ENCODE data around the gene VPS11. TPM values are rescaled to one million over a fixed set of nuclear protein-coding genes. Genes with fewer than 3 reads are reported as not detected.
A peak's percentile ranks its signal among the peaks of the same experiment; 100 is the strongest.

Gene VPS11
- total and polyA plus RNA-seq, 10 of the 15 experiments (the other 5 are each of a cell fraction or from before 2014, with no cell fraction given) = 15.8 to 26.4 (median 24.5) TPM

GRCh38 chr11:119042927-119043326 is 24.7 kb upstream of the VPS11 start:
- FAIRE-seq = peak; percentile 31
- ChIA-PET SMC1A (ENCODE audit: uncharacterized antibody, unreplicated experiment) (interaction anchor here (0.7 to 1.7 kb wide), 3 partner anchors 9 to 64 kb away, joined by 3 to 4 read pairs (median 3); no protein-coding TSS in a partner anchor), CTCF (no interaction called here), RAD21 (ENCODE audit: unreplicated experiment) (interaction anchor here (1.2 kb wide), 1 partner anchor 8 kb away, joined by 3 read pairs; no protein-coding TSS in a partner anchor), POLR2A (interaction anchor here (0.6 to 1.8 kb wide), 4 partner anchors 8 to 116 kb away, joined by 3 to 5 read pairs (median 4); partner anchors contain the start of gene VPS11)
- 85% methylated on average over 9 of the region's 9 CpGs for WGBS (ENCODE audit: insufficient coverage, insufficient replicate concordance, low lambda C conversion rate, missing lambda C conversion rate)
- TF ChIP-seq POLR2A (IDR thresholded peaks at IDR 0.05; ENCODE audit: low read depth, low read length) = 0 out of 2 replicates have a peak, but pooled peaks have one; percentile 4
- TF ChIP-seq BACH1 (IDR thresholded peaks at IDR 0.05; ENCODE audit: borderline replicate concordance) = no peak
- peaks cover 5% of the 10 kb centered on the region; the same call in 1 of the 2 replicates for H3K4me1 ChIP-seq (ENCODE audit: control insufficient read depth, insufficient read depth, low read length)
- H3K27ac ChIP-seq (ENCODE audit: control insufficient read depth, insufficient read depth) = no peak overlapping the region
- in situ Hi-C loops (cut with MboI) = no loop called here
- H3K27me3 ChIP-seq (replicated peaks in 1 of 2; ENCODE audit: control insufficient read depth in 2 of 2, insufficient read depth in 2 of 2, low read length in 1 of 2) = no peaks in the 10 kb centered on the region
- ATAC-seq = no peak
- intact Hi-C loops (cut with micrococcal nuclease; ENCODE audit: unreplicated experiment) = no loop called here
- no peaks in the 10 kb centered on the region for H4K20me1 ChIP-seq (ENCODE audit: control insufficient read depth, insufficient read depth)
- H3K9me3 ChIP-seq (replicated peaks; ENCODE audit: control insufficient read depth, insufficient read depth, low read length) = no peaks in the 10 kb centered on the region
- H3K4me3 ChIP-seq = no peak overlapping the region
- H2AFZ ChIP-seq (ENCODE audit: control insufficient read depth, low read depth, low read length) = no peak overlapping the region
- H3K79me2 ChIP-seq (ENCODE audit: control insufficient read depth, insufficient read depth, low read length) = no peaks in the 10 kb centered on the region
- BruUV-seq (replicated peaks) = no TSS peak
- no peak overlapping the region for H3K9ac ChIP-seq (ENCODE audit: control insufficient read depth, insufficient read depth, low read length)
- DNase-seq (ENCODE audit: low read depth, low spot score) = no peak
- peaks cover 17 to 22% of the 10 kb centered on the region in 2 experiments for H3K36me3 ChIP-seq (ENCODE audit: control insufficient read depth in 2 of 2, insufficient read depth in 2 of 2, low read length in 1 of 2)
- H3K4me2 ChIP-seq (ENCODE audit: control insufficient read depth, insufficient read depth) = no peak overlapping the region

GRCh38 chr11:119044708-119045107 is 22.9 kb upstream of the VPS11 start:
- BruUV-seq (replicated peaks) = no TSS peak

More at GRCh38 chr11:119044708-119045107, 22.9 kb upstream of the VPS11 start:
- H3K27me3 ChIP-seq (replicated peaks in 1 of 2; ENCODE audit: control insufficient read depth in 2 of 2, insufficient read depth in 2 of 2, low read length in 1 of 2) = no peaks in the 10 kb centered on the region
- H3K4me2 ChIP-seq (ENCODE audit: control insufficient read depth, insufficient read depth) = no peak overlapping the region
- no peaks in the 10 kb centered on the region for H4K20me1 ChIP-seq (ENCODE audit: control insufficient read depth, insufficient read depth)
- intact Hi-C loops (cut with micrococcal nuclease; ENCODE audit: unreplicated experiment) (no loop called here), in situ Hi-C loops (cut with MboI) (no loop called here)
- DNase-seq (ENCODE audit: low read depth, low spot score) (no peak), FAIRE-seq (no peak), ATAC-seq (0 out of 3 replicates have a peak, but pooled peaks have one; percentile 10)
- no peak overlapping the region for H3K4me3 ChIP-seq
- H3K27ac ChIP-seq (ENCODE audit: control insufficient read depth, insufficient read depth) = no peak overlapping the region
- peaks cover 29 to 34% of the 10 kb centered on the region in 2 experiments for H3K36me3 ChIP-seq (ENCODE audit: control insufficient read depth in 2 of 2, insufficient read depth in 2 of 2, low read length in 1 of 2)
- no peak overlapping the region for H3K9ac ChIP-seq (ENCODE audit: control insufficient read depth, insufficient read depth, low read length)
- ChIA-PET POLR2A (interaction anchor here (0.7 kb wide), 1 partner anchor 11 kb away, joined by 3 read pairs; no protein-coding TSS in a partner anchor), CTCF (interaction anchor here (1.1 kb wide), 1 partner anchor 13 kb away, joined by 3 read pairs; no protein-coding TSS in a partner anchor), RAD21 (ENCODE audit: unreplicated experiment) (no interaction called here), SMC1A (ENCODE audit: uncharacterized antibody, unreplicated experiment) (no interaction called here)
- H3K9me3 ChIP-seq (replicated peaks; ENCODE audit: control insufficient read depth, insufficient read depth, low read length) = no peaks in the 10 kb centered on the region
- no peak overlapping the region for H2AFZ ChIP-seq (ENCODE audit: control insufficient read depth, low read depth, low read length)
- peaks cover 9% of the 10 kb centered on the region; the same call in 1 of the 2 replicates for H3K4me1 ChIP-seq (ENCODE audit: control insufficient read depth, insufficient read depth, low read length)
- TF ChIP-seq SUPT20H (IDR thresholded peaks at IDR 0.05; ENCODE audit: borderline replicate concordance, control insufficient read depth, low read depth, low read length) = no peak
- TF ChIP-seq CTCF (IDR thresholded peaks at IDR 0.05 in 2 of 3, conservative IDR thresholded peaks at IDR 0.05 in 1 of 3; ENCODE audit: control insufficient read depth in 2 of 3, extremely low read depth in 1 of 3, insufficient read depth in 1 of 3, low read depth in 3 of 3, low read length in 3 of 3) = peak in 1 of 3 experiments; percentile 25; a peak in 1 of 6 replicates
- 95% methylated on average over 6 of the region's 6 CpGs for WGBS (ENCODE audit: insufficient coverage, insufficient replicate concordance, low lambda C conversion rate, missing lambda C conversion rate)
- no peaks in the 10 kb centered on the region; the same call in 1 of the 2 replicates for H3K79me2 ChIP-seq (ENCODE audit: control insufficient read depth, insufficient read depth, low read length)

All from GM12878 (cell line).